ENCODE data around the gene SSX4B.
"Not testable (repeated sequence)": the region's sequence is repeated elsewhere in the genome, so short reads cannot be mapped to it uniquely, and the experiment has no call there.

DNA sequence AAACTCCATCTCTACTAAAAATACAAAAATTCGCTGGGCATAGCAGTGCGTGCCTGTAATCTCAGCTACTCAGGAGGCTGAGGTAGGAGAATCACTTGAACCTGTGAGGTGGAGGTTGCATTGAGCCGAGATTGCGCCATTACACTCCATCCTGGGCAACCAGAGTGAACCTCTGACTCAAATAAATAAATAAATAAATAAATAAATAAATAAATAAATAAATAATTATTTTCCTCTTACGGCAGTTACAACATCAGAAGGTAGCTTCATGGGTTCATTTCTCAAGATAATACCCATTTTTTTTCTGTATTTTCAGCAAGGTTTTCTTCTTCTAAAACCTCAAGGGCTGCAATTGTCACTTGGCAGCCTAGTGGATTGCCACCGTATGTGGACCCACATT lies 35.4 kb upstream of the SSX4B start:
- TF ChIP-seq, protein P1, sequence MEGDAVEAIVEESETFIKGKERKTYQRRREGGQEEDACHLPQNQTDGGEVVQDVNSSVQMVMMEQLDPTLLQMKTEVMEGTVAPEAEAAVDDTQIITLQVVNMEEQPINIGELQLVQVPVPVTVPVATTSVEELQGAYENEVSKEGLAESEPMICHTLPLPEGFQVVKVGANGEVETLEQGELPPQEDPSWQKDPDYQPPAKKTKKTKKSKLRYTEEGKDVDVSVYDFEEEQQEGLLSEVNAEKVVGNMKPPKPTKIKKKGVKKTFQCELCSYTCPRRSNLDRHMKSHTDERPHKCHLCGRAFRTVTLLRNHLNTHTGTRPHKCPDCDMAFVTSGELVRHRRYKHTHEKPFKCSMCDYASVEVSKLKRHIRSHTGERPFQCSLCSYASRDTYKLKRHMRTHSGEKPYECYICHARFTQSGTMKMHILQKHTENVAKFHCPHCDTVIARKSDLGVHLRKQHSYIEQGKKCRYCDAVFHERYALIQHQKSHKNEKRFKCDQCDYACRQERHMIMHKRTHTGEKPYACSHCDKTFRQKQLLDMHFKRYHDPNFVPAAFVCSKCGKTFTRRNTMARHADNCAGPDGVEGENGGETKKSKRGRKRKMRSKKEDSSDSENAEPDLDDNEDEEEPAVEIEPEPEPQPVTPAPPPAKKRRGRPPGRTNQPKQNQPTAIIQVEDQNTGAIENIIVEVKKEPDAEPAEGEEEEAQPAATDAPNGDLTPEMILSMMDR (IDR thresholded peaks at IDR 0.05; ENCODE audit: insufficient read depth, low read depth, low read length): not testable (repeated sequence)
- TF ChIP-seq EZH2 (IDR thresholded peaks at IDR 0.05; ENCODE audit: insufficient read depth, low read length): not testable (repeated sequence)

Measured in astrocyte (in vitro differentiated cells and primary cell).